B cell (primary cell): ENCODE results near the gene PIM1. TPM values are rescaled to one million over a fixed set of nuclear protein-coding genes. Genes with fewer than 3 reads are reported as not detected.

ENCODE experiments used
- ATAC-seq: fragments of 200-7000 bp; cut with Tn5 transposase; one replicate; pipeline ENCODE4 v1.10.0; 2021; ENCODE audit warnings: low read depth, mild to moderate bottlenecking, moderate number of reproducible peaks, moderate library complexity
- CTCF ChIA-PET: fragments of 350-600 bp; sonication (Branson Sonifier 250); formaldehyde crosslinking; loops from one replicate; lab custom pipeline; 2021; ENCODE audit warnings: antibody characterized with exemption, inconsistent platforms; lab: Charles Lee
- POLR2A ChIA-PET: fragments of 350-600 bp; sonication (Branson Sonifier 250); formaldehyde crosslinking; loops from one replicate; lab custom pipeline; 2021; ENCODE audit warnings: antibody characterized with exemption; lab: Charles Lee
- DNase-seq: peaks from one replicate; pipeline ENCODE4 v3.0.0; 2013
- H2AFZ ChIP-seq: 2 replicates; pipeline ENCODE4 v1.6.1; 2012; ENCODE audit warnings: mild to moderate bottlenecking, low read depth, low read length; ENCODE audit not compliant: insufficient read depth, poor library complexity, severe bottlenecking
- H3K27ac ChIP-seq, 2 donors: 1 replicate in 1 of 2; 2 replicates in 1 of 2; pipeline ENCODE4 v1.5.1; 2012 to 2013; ENCODE audit warnings: low read length in 2 of 2, mild to moderate bottlenecking in 2 of 2, moderate library complexity in 1 of 2
- H3K27me3 ChIP-seq, 4 experiments: fragments of 200-600 bp in 1 of 4; sonication (generic) in 1 of 4; replicated peaks in 1 of 4; 1 replicate in 2 of 4; 2 replicates in 2 of 4; pipeline versions ENCODE4 v1.6.1 to v1.7.0; 2013 to 2016; ENCODE audit warnings: low read length in 3 of 4, mild to moderate bottlenecking in 2 of 4, mixed read lengths in 1 of 4, moderate library complexity in 1 of 4; ENCODE audit not compliant: insufficient read depth in 4 of 4, control insufficient read depth in 3 of 4; ENCODE audit errors: control extremely low read depth in 1 of 4
- H3K36me3 ChIP-seq, 2 experiments: replicated peaks in 1 of 2; 1 replicate in 1 of 2; 2 replicates in 1 of 2; pipeline versions ENCODE4 v1.6.1 to v1.7.1; 2013; ENCODE audit warnings: low read length in 1 of 2; ENCODE audit not compliant: insufficient read depth in 2 of 2, control insufficient read depth in 1 of 2; ENCODE audit errors: control extremely low read depth in 1 of 2, extremely low read depth in 1 of 2
- H3K4me1 ChIP-seq, 2 donors: fragments of 200-600 bp in 1 of 2; sonication (generic) in 1 of 2; 1 replicate in 1 of 2; 2 replicates in 1 of 2; pipeline versions ENCODE4 v1.5.1 to v1.6.1; 2013 to 2017; ENCODE audit warnings: low read length in 2 of 2; ENCODE audit not compliant: control insufficient read depth in 2 of 2, insufficient read depth in 2 of 2
- H3K4me2 ChIP-seq: replicated peaks from 2 replicates; pipeline ENCODE3; 2012; ENCODE audit warnings: mild to moderate bottlenecking, low read depth, low read length; ENCODE audit not compliant: poor library complexity, severe bottlenecking
- H3K4me3 ChIP-seq, 5 experiments: fragments of 200-600 bp in 1 of 5; sonication (generic) in 1 of 5; 1 replicate in 3 of 5; 2 replicates in 2 of 5; pipeline versions ENCODE4 v1.5.1 to v1.7.0; 2011 to 2016; ENCODE audit warnings: low read length in 4 of 5, mild to moderate bottlenecking in 4 of 5, low read depth in 2 of 5, control low read depth in 1 of 5, moderate library complexity in 1 of 5; ENCODE audit not compliant: insufficient read depth in 1 of 5; ENCODE audit errors: control extremely low read depth in 1 of 5, extremely low read depth in 1 of 5
- H3K79me2 ChIP-seq: fragments of 200-600 bp; sonication (generic); one replicate; pipeline ENCODE4 v1.6.0; 2016; ENCODE audit warnings: low read length; ENCODE audit not compliant: control insufficient read depth, insufficient read depth
- H3K9ac ChIP-seq: fragments of 200-600 bp; sonication (generic); 2 replicates; pipeline ENCODE4 v1.6.1; 2017; ENCODE audit warnings: mild to moderate bottlenecking, low read length, moderate library complexity
- H3K9me3 ChIP-seq, 3 donors: one replicate each; pipeline versions ENCODE4 v1.6.1 to v1.7.1; 2013; ENCODE audit warnings: low read length in 2 of 3; ENCODE audit not compliant: control insufficient read depth in 2 of 3, insufficient read depth in 1 of 3; ENCODE audit errors: control extremely low read depth in 1 of 3
- H4K20me1 ChIP-seq: 2 replicates; pipeline ENCODE4 v1.6.0; 2012; ENCODE audit warnings: mild to moderate bottlenecking, low read length; ENCODE audit not compliant: insufficient read depth, control insufficient read depth, poor library complexity, severe bottlenecking
- H3K27ac Mint-ChIP-seq: one replicate; pipeline ENCODE4 v1.8.0; 2021; ENCODE audit warnings: mixed read lengths
- H3K27me3 Mint-ChIP-seq: one replicate; pipeline ENCODE4 v1.8.0; 2021; ENCODE audit warnings: mixed read lengths
- H3K4me1 Mint-ChIP-seq: one replicate; pipeline ENCODE4 v1.8.0; 2021; ENCODE audit warnings: mixed read lengths
- H3K4me3 Mint-ChIP-seq: one replicate; pipeline ENCODE4 v1.8.0; 2021; ENCODE audit warnings: mixed read lengths
- H3K9me3 Mint-ChIP-seq: one replicate; pipeline ENCODE4 v1.8.0; 2022; ENCODE audit warnings: mixed read lengths; ENCODE audit not compliant: insufficient read depth
- CTCF ChIP-seq: fragments of 200-600 bp; IDR thresholded peaks from one replicate; pipeline ENCODE4 v1.8.0; 2022; ENCODE audit warnings: antibody characterized with exemption, mild to moderate bottlenecking
- EZH2 ChIP-seq: IDR thresholded peaks from 2 replicates; pipeline ENCODE4 v1.6.1; 2012; ENCODE audit warnings: borderline replicate concordance, low read depth, mild to moderate bottlenecking, moderate library complexity, low read length; ENCODE audit not compliant: insufficient read depth, poor library complexity, severe bottlenecking
- WGBS: methylation state at CpG from one replicate; pipeline ENCODE4 v1.1.5; 2013; ENCODE audit warnings: missing lambda C conversion rate; ENCODE audit not compliant: insufficient coverage; 5-methylcytosine and 5-hydroxymethylcytosine counted together
- intact Hi-C: fragments of 100-400 bp; cut with micrococcal nuclease; formaldehyde crosslinking; loops from one replicate; pipeline ENCODE4 v1.10.0; 2022
- polyA plus RNA-seq: library from polyadenylated mRNA; depleted of rRNA; stranded (reverse); fragments of >200 nt; gene quantifications from 2 replicates; pipeline ENCODE4 v1.2.3, GENCODE V29; 2012
- total RNA-seq, 2 donors: library from RNA; stranded (reverse); fragments of 120-200 nt in 1 of 2; gene quantifications; 1 replicate in 1 of 2; 2 replicates in 1 of 2; pipeline versions ENCODE4 v1.2.3 to v1.2.4, GENCODE V29; 2013 to 2022

Gene PIM1
- total and polyA plus RNA-seq, 2 donors (not counting 1 experiment from before 2014, with no cell fraction given), result 13.6 to 102 TPM

- Histone ChIP-seq H3K79me2 (no peaks in the 10 kb centered on the region), H3K36me3 (no peaks in the 10 kb centered on the region), H3K9ac (peak overlapping the region; percentile 49), H3K9me3 (no peaks in the 10 kb centered on the region), H3K4me2 (peak overlapping the region; percentile 70), H2AFZ (no peak overlapping the region), H3K27ac (peak overlapping the region; percentile 89 to 97), H3K4me1 (peaks cover 37 to 41% of the 10 kb centered on the region in 2 donors), H4K20me1 (no peaks in the 10 kb centered on the region), H3K4me3 (peak overlapping the region in 2 of 5 experiments; percentile 23 to 58), H3K27me3 (no peaks in the 10 kb centered on the region)
- WGBS, result 0% methylated on average over 3 of the region's 11 CpGs
- Mint-ChIP-seq H3K4me1 (peaks cover 41% of the 10 kb centered on the region), H3K9me3 (no peaks in the 10 kb centered on the region), H3K27me3 (no peaks in the 10 kb centered on the region), H3K4me3 (peak overlapping the region; percentile 50), H3K27ac (peak overlapping the region; percentile 84)
- CTCF ChIA-PET, result interaction anchor here (1.9 to 6.7 kb wide), 2 partner anchors 16 to 105 kb away, joined by 8 to 68 read pairs; partner anchors contain the start of gene PIM1
- ATAC-seq (peak; percentile 88), DNase-seq (peak; percentile 91)
- POLR2A ChIA-PET, result interaction anchor here (0.8 to 1.7 kb wide), 3 partner anchors 13 to 106 kb away, joined by 4 to 8 read pairs (median 6); partner anchors contain the start of gene PIM1
- intact Hi-C loops, result loop anchor here (1.0 to 2.0 kb wide), 3 partner anchors 14 to 53 kb away; no protein-coding TSS in a partner anchor
- TF ChIP-seq EZH2 (no peak), CTCF (no peak)
Observed at GRCh38 chr6:37155394-37156312, 14.3 kb upstream of the PIM1 start.
